GM12878 (cell line): Measurements from ENCODE around the gene WNT7A. TPM values are rescaled to one million over a fixed set of nuclear protein-coding genes. Genes with fewer than 3 reads are reported as not detected.

ENCODE experiments used
- ATAC-seq: fragments of 200-7000 bp; cut with Tn5 transposase; 3 replicates; pipeline ENCODE4 v1.9.1; 2020; ENCODE audit warnings: mild to moderate bottlenecking, moderate library complexity
- BruUV-seq: library from RNA; stranded (reverse); fragments of 400-500 nt; replicated peaks from 2 replicates; lab custom pipeline; 2021; lab: Mats Ljungman, UMichigan
- CTCF ChIA-PET: fragments of 300-600 bp; sonication (Branson Sonifier 250); formaldehyde crosslinking; extraction: SDS; loops from one replicate; lab custom pipeline; 2021; ENCODE audit warnings: inconsistent platforms; lab: Yijun Ruan, JAX
- POLR2A ChIA-PET: fragments of 350-600 bp; formaldehyde crosslinking; extraction: SDS; loops from one replicate; lab custom pipeline; 2021; ENCODE audit warnings: inconsistent platforms; lab: Charles Lee
- RAD21 ChIA-PET: fragments of 300-600 bp; sonication (Branson Sonifier 250); formaldehyde crosslinking; loops from one replicate; lab custom pipeline; 2023; ENCODE audit warnings: antibody characterized with exemption; ENCODE audit not compliant: unreplicated experiment; lab: Charles Lee
- SMC1A ChIA-PET: fragments of 300-600 bp; sonication (Branson Sonifier 250); formaldehyde crosslinking; loops from one replicate; lab custom pipeline; 2023; ENCODE audit not compliant: unreplicated experiment, uncharacterized antibody; lab: Charles Lee
- DNase-seq: peaks from one replicate; pipeline ENCODE4 v3.0.0-alpha.2; 2011; ENCODE audit warnings: low read depth, low spot score
- FAIRE-seq: peaks from 3 replicates; lab custom pipeline; 2011; peaks lifted over from hg19 to GRCh38; lab: Jason Lieb, UNC
- H2AFZ ChIP-seq: 2 replicates; pipeline ENCODE4 v1.6.0; 2011; ENCODE audit warnings: low read depth, low read length, control low read depth; ENCODE audit not compliant: control insufficient read depth
- H3K27ac ChIP-seq: 2 replicates; pipeline ENCODE4 v1.5.1; 2011; ENCODE audit warnings: control low read depth; ENCODE audit not compliant: control insufficient read depth, insufficient read depth
- H3K27me3 ChIP-seq, 2 experiments: replicated peaks in 1 of 2; 2 replicates each; pipeline versions ENCODE4 v1.6.0 to v1.6.1; 2011; ENCODE audit warnings: low read length in 1 of 2; ENCODE audit not compliant: control insufficient read depth in 2 of 2, insufficient read depth in 2 of 2
- H3K36me3 ChIP-seq, 2 experiments: 2 replicates each; pipeline ENCODE4 v1.5.1; 2011; ENCODE audit warnings: low read length in 1 of 2; ENCODE audit not compliant: control insufficient read depth in 2 of 2, insufficient read depth in 2 of 2
- H3K4me1 ChIP-seq: 2 replicates; pipeline ENCODE4 v1.6.1; 2011; ENCODE audit warnings: mild to moderate bottlenecking, low read length, moderate library complexity, mixed read lengths; ENCODE audit not compliant: control insufficient read depth, insufficient read depth
- H3K4me2 ChIP-seq: 2 replicates; pipeline ENCODE4 v1.6.0; 2011; ENCODE audit warnings: control low read depth; ENCODE audit not compliant: control insufficient read depth, insufficient read depth
- H3K4me3 ChIP-seq: fragments of 200-600 bp; sonication (generic); 2 replicates; pipeline ENCODE4 v1.5.1; 2016
- H3K79me2 ChIP-seq: 2 replicates; pipeline ENCODE4 v1.6.0; 2011; ENCODE audit warnings: low read length; ENCODE audit not compliant: control insufficient read depth, insufficient read depth
- H3K9ac ChIP-seq: 2 replicates; pipeline ENCODE4 v1.8.0; 2011; ENCODE audit warnings: low read length, control low read depth, mixed read lengths; ENCODE audit not compliant: control insufficient read depth, insufficient read depth
- H3K9me3 ChIP-seq: replicated peaks from 3 replicates; pipeline ENCODE4 v1.5.1; 2011; ENCODE audit warnings: mild to moderate bottlenecking, low read length; ENCODE audit not compliant: control insufficient read depth, insufficient read depth
- H4K20me1 ChIP-seq: 2 replicates; pipeline ENCODE4 v1.6.0; 2011; ENCODE audit not compliant: control insufficient read depth, insufficient read depth
- BCL11A ChIP-seq: IDR thresholded peaks from 2 replicates; pipeline ENCODE4 v1.6.1; 2011; ENCODE audit warnings: low read depth, low read length
- CBFB ChIP-seq: IDR thresholded peaks from 2 replicates; pipeline ENCODE4 v1.6.1; 2016; ENCODE audit warnings: antibody characterized with exemption, low read depth
- FOXK2 ChIP-seq: fragments of 450-650 bp; IDR thresholded peaks from 2 replicates; pipeline ENCODE4 v1.6.1; 2017; ENCODE audit warnings: mild to moderate bottlenecking, moderate library complexity
- IKZF2 ChIP-seq, 2 experiments: fragments of 450-650 bp; IDR thresholded peaks; 2 replicates each; pipeline ENCODE4 v1.6.1; 2017; ENCODE audit warnings: mild to moderate bottlenecking in 2 of 2, moderate library complexity in 2 of 2
- JUND ChIP-seq: IDR thresholded peaks from 2 replicates; pipeline ENCODE4 v1.6.1; 2012; ENCODE audit warnings: low read depth, mild to moderate bottlenecking, low read length, improper control_type of control experiment, moderate library complexity
- MEF2B ChIP-seq: fragments of 450-650 bp; IDR thresholded peaks from 2 replicates; pipeline ENCODE4 v1.6.1; 2018; ENCODE audit warnings: mild to moderate bottlenecking, moderate library complexity; ENCODE audit not compliant: partially characterized antibody, poor library complexity, severe bottlenecking
- MXI1 ChIP-seq: fragments of 150-350 bp; IDR thresholded peaks from 2 replicates; pipeline ENCODE4 v1.6.1; 2011; ENCODE audit warnings: low read depth, mild to moderate bottlenecking, inconsistent platforms, low read length, improper control_type of control experiment
- PAX5 ChIP-seq: IDR thresholded peaks from 2 replicates; pipeline ENCODE4 v1.6.1; 2011; ENCODE audit warnings: low read depth, low read length, borderline replicate concordance
- POLR2AphosphoS5 ChIP-seq: IDR thresholded peaks from 2 replicates; pipeline ENCODE4 v1.6.1; 2011; ENCODE audit warnings: mild to moderate bottlenecking, low read length, inconsistent platforms
- RCOR1 ChIP-seq: conservative IDR thresholded peaks from 2 replicates; pipeline ENCODE4 v1.6.1; 2012; ENCODE audit warnings: low read depth, low read length, improper control_type of control experiment
- RELA ChIP-seq: fragments of 450-650 bp; IDR thresholded peaks from 2 replicates; pipeline ENCODE4 v1.8.0; 2014; ENCODE audit warnings: borderline replicate concordance; ENCODE audit not compliant: partially characterized antibody
- SIX5 ChIP-seq: IDR thresholded peaks from 2 replicates; pipeline ENCODE4 v1.6.1; 2011; ENCODE audit warnings: mild to moderate bottlenecking, low read depth, low read length, moderate library complexity; ENCODE audit not compliant: severe bottlenecking
- SREBF1 ChIP-seq: IDR thresholded peaks from 2 replicates; pipeline ENCODE4 v1.6.1; 2012; ENCODE audit warnings: mild to moderate bottlenecking, low read length
- TAF1 ChIP-seq: IDR thresholded peaks from 2 replicates; pipeline ENCODE4 v1.6.1; 2011; ENCODE audit warnings: mild to moderate bottlenecking, low read depth, low read length, borderline replicate concordance
- WGBS: methylation state at CpG from one replicate; pipeline ENCODE4 v1.1.6; 2016; ENCODE audit warnings: low lambda C conversion rate; ENCODE audit not compliant: insufficient replicate concordance, insufficient coverage; ENCODE audit errors: missing lambda C conversion rate; 5-methylcytosine and 5-hydroxymethylcytosine counted together
- in situ Hi-C: fragments of 300-500 bp; cut with MboI; formaldehyde crosslinking; loops from 9 replicates; pipeline ENCODE4 v1.14.3; 2018; ENCODE audit warnings: mixed read lengths
- intact Hi-C: fragments of 100-400 bp; cut with micrococcal nuclease; formaldehyde crosslinking; loops from one replicate; pipeline ENCODE4 v1.14.2; 2022; ENCODE audit not compliant: unreplicated experiment
- polyA plus RNA-seq, 11 experiments: library from polyadenylated mRNA; depleted of rRNA in 4 of 11; unstranded in 6 of 11; stranded (reverse) in 5 of 11; fragments of >200 nt; fragmentation: Nextera tagmentation in 4 of 11; fragmentation: Illumina TruSeq in 1 of 11; extraction: Ambion mirVana in 4 of 11; extraction: Trizol in 1 of 11; gene quantifications; 1 replicate in 1 of 11; 2 replicates in 10 of 11; pipeline versions ENCODE4 v1.2.1 to v1.2.3, GENCODE V29; 2011 to 2016; ENCODE audit warnings: inconsistent platforms in 2 of 11, missing spikeins in 2 of 11, low read depth in 1 of 11
- total RNA-seq, 4 experiments: library from RNA; depleted of rRNA in 3 of 4; stranded (reverse); fragments of >200 nt in 3 of 4; fragmentation: Illumina TruSeq in 1 of 4; extraction: Trizol in 1 of 4; gene quantifications; 2 replicates each; pipeline versions ENCODE4 v1.2.1 to v1.2.3, GENCODE V29; 2013 to 2021
- TF ChIP-seq, protein P1 (sequence below), 3 experiments: IDR thresholded peaks in 2 of 3; conservative IDR thresholded peaks in 1 of 3; 2 replicates each; pipeline ENCODE4 v1.5.1; 2011; ENCODE audit warnings: low read depth in 3 of 3, low read length in 3 of 3, mild to moderate bottlenecking in 3 of 3, control low read depth in 2 of 3, moderate library complexity in 2 of 3, inconsistent platforms in 1 of 3, mixed read lengths in 1 of 3; ENCODE audit not compliant: control insufficient read depth in 2 of 3, insufficient read depth in 1 of 3; ENCODE audit errors: extremely low read depth in 1 of 3
- TF ChIP-seq, protein P2 (sequence below): fragments of 450-650 bp; IDR thresholded peaks from 2 replicates; pipeline ENCODE4 v1.6.1; 2017; ENCODE audit warnings: mild to moderate bottlenecking, moderate library complexity

WNT7A gene
- total and polyA plus RNA-seq, 10 of the 15 experiments (the other 5 are each of a cell fraction or from before 2014, with no cell fraction given): 0.08 TPM; not detected in 9

DNA sequence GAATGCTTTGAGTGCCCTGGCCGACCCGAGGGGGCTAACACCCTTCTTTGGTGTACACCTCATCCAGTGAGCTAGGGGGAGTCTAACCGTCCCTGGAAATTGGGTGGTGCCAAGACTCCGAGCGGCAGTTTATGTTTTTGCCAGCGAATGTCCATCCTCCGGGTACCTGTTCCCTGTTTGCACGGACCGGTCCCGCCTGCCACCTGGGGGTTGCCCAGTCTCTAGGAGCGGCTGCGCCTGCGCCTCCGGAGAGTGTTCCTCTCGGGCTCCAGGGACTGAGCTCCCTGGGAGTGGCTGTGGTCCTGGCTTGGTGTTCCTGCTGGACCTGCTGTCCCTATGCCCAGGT, 913 bp upstream of the WNT7A start:
- no peak overlapping the region for H2AFZ ChIP-seq
- ChIA-PET CTCF (no interaction called here), POLR2A (no interaction called here), SMC1A (no interaction called here), RAD21 (no interaction called here)
- H3K4me1 ChIP-seq: no peaks in the 10 kb centered on the region
- intact Hi-C loops (loop anchor here (10.0 kb wide), 1 partner anchor 386 kb away; no protein-coding TSS in a partner anchor), in situ Hi-C loops (no loop called here)
- no peaks in the 10 kb centered on the region; the same call in 2 of the 3 replicates for H3K9me3 ChIP-seq
- H3K79me2 ChIP-seq: no peaks in the 10 kb centered on the region
- H3K27ac ChIP-seq: no peak overlapping the region
- ATAC-seq: no peak
- peaks cover 1 to 11% of the 10 kb centered on the region in 2 experiments for H3K27me3 ChIP-seq
- no peak for DNase-seq
- H4K20me1 ChIP-seq: no peaks in the 10 kb centered on the region
- H3K9ac ChIP-seq: no peak overlapping the region
- 14% methylated on average over 15 of the region's 15 CpGs for WGBS
- no peak overlapping the region for H3K4me2 ChIP-seq
- no peaks in the 10 kb centered on the region for H3K36me3 ChIP-seq
- no peak overlapping the region for H3K4me3 ChIP-seq
- FAIRE-seq: no peak
- BruUV-seq: no TSS peak
- no peak for TF ChIP-seq TAF1
- TF ChIP-seq MEF2B: no peak
- TF ChIP-seq JUND: no peak
- no peak for TF ChIP-seq PAX5
- TF ChIP-seq RELA: no peak
- no peak for TF ChIP-seq FOXK2
- TF ChIP-seq SIX5: no peak
- TF ChIP-seq, protein P1, sequence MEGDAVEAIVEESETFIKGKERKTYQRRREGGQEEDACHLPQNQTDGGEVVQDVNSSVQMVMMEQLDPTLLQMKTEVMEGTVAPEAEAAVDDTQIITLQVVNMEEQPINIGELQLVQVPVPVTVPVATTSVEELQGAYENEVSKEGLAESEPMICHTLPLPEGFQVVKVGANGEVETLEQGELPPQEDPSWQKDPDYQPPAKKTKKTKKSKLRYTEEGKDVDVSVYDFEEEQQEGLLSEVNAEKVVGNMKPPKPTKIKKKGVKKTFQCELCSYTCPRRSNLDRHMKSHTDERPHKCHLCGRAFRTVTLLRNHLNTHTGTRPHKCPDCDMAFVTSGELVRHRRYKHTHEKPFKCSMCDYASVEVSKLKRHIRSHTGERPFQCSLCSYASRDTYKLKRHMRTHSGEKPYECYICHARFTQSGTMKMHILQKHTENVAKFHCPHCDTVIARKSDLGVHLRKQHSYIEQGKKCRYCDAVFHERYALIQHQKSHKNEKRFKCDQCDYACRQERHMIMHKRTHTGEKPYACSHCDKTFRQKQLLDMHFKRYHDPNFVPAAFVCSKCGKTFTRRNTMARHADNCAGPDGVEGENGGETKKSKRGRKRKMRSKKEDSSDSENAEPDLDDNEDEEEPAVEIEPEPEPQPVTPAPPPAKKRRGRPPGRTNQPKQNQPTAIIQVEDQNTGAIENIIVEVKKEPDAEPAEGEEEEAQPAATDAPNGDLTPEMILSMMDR (IDR thresholded peaks at IDR 0.05 in 2 of 3, conservative IDR thresholded peaks at IDR 0.05 in 1 of 3; ENCODE audit: control insufficient read depth in 2 of 3, extremely low read depth in 1 of 3, insufficient read depth in 1 of 3, low read depth in 3 of 3, low read length in 3 of 3): no peak
- no peak for TF ChIP-seq CBFB
- TF ChIP-seq, protein P2, sequence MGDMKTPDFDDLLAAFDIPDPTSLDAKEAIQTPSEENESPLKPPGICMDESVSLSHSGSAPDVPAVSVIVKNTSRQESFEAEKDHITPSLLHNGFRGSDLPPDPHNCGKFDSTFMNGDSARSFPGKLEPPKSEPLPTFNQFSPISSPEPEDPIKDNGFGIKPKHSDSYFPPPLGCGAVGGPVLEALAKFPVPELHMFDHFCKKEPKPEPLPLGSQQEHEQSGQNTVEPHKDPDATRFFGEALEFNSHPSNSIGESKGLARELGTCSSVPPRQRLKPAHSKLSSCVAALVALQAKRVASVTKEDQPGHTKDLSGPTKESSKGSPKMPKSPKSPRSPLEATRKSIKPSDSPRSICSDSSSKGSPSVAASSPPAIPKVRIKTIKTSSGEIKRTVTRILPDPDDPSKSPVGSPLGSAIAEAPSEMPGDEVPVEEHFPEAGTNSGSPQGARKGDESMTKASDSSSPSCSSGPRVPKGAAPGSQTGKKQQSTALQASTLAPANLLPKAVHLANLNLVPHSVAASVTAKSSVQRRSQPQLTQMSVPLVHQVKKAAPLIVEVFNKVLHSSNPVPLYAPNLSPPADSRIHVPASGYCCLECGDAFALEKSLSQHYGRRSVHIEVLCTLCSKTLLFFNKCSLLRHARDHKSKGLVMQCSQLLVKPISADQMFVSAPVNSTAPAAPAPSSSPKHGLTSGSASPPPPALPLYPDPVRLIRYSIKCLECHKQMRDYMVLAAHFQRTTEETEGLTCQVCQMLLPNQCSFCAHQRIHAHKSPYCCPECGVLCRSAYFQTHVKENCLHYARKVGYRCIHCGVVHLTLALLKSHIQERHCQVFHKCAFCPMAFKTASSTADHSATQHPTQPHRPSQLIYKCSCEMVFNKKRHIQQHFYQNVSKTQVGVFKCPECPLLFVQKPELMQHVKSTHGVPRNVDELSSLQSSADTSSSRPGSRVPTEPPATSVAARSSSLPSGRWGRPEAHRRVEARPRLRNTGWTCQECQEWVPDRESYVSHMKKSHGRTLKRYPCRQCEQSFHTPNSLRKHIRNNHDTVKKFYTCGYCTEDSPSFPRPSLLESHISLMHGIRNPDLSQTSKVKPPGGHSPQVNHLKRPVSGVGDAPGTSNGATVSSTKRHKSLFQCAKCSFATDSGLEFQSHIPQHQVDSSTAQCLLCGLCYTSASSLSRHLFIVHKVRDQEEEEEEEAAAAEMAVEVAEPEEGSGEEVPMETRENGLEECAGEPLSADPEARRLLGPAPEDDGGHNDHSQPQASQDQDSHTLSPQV: no peak
- TF ChIP-seq MXI1: no peak
- TF ChIP-seq SREBF1: no peak
- no peak for TF ChIP-seq IKZF2 (IDR thresholded peaks at IDR 0.05)
- no peak for TF ChIP-seq POLR2AphosphoS5
- no peak for TF ChIP-seq RCOR1
- TF ChIP-seq BCL11A: no peak
